GM10248 (cell line): ENCODE results near the gene TOX2.

Experiments used
- CTCF ChIA-PET: fragments of 300-600 bp; sonication (Branson Sonifier 250); formaldehyde crosslinking; extraction: SDS; loops from one replicate; lab custom pipeline; 2021; ENCODE audit warnings: antibody characterized with exemption; lab: Yijun Ruan, JAX
- POLR2A ChIA-PET: fragments of 350-650 bp; sonication (Branson Sonifier 250); formaldehyde crosslinking; extraction: SDS; loops from one replicate; lab custom pipeline; 2020; ENCODE audit warnings: antibody characterized with exemption; lab: Yijun Ruan, JAX
- DNase-seq: peaks from one replicate; pipeline ENCODE4 v3.0.0; 2012; ENCODE audit errors: extremely low spot score
- TF ChIP-seq, protein P1 (sequence below): IDR thresholded peaks from 2 replicates; pipeline ENCODE4 v1.5.1; 2012; ENCODE audit warnings: mild to moderate bottlenecking, low read depth; ENCODE audit errors: extremely low read depth, missing control alignments, control extremely low read depth

The TOX2 gene

GRCh38 chr20:44029848-44030230, 115.2 kb downstream of the TOX2 start:
- no peak for DNase-seq
- CTCF ChIA-PET, result interaction anchor here (1.6 to 3.2 kb wide), 2 partner anchors 10 to 11 kb away, joined by 4 to 16 read pairs; no protein-coding TSS in a partner anchor
- POLR2A ChIA-PET, result no interaction called here
- TF ChIP-seq, protein P1, sequence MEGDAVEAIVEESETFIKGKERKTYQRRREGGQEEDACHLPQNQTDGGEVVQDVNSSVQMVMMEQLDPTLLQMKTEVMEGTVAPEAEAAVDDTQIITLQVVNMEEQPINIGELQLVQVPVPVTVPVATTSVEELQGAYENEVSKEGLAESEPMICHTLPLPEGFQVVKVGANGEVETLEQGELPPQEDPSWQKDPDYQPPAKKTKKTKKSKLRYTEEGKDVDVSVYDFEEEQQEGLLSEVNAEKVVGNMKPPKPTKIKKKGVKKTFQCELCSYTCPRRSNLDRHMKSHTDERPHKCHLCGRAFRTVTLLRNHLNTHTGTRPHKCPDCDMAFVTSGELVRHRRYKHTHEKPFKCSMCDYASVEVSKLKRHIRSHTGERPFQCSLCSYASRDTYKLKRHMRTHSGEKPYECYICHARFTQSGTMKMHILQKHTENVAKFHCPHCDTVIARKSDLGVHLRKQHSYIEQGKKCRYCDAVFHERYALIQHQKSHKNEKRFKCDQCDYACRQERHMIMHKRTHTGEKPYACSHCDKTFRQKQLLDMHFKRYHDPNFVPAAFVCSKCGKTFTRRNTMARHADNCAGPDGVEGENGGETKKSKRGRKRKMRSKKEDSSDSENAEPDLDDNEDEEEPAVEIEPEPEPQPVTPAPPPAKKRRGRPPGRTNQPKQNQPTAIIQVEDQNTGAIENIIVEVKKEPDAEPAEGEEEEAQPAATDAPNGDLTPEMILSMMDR, result no peak

DNA sequence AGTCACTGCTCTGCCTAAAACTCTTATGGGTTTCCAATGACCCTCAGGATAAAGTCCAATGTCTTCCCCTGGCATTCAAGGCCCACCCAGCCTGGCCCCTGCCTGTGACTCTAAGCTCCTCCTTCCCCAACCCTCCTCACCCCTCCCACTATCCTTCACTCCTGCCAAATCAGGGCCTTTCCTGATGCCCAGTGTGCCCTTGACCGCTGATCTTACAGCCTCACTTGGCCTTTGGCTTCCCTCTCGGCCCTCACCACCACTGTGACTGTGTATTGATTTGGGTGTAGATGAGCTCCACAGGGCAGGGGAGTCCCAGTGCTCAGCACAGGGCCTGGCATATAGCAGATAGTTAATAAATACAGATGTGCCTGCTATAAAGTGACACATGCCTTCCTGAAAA, 115.7 kb downstream of the TOX2 start:
- DNase-seq, result no peak
- TF ChIP-seq, protein P1, result no peak
- ChIA-PET CTCF (interaction anchor here (1.0 to 1.6 kb wide), 2 partner anchors 10 to 42 kb away, joined by 3 to 4 read pairs; no protein-coding TSS in a partner anchor), POLR2A (no interaction called here)

GRCh38 chr20:44031001-44031574, 116.4 kb downstream of the TOX2 start:
- TF ChIP-seq, protein P1, result no peak
- POLR2A ChIA-PET, result no interaction called here
- CTCF ChIA-PET, result interaction anchor here (1.0 to 1.6 kb wide), 2 partner anchors 9 to 41 kb away, joined by 3 to 4 read pairs; no protein-coding TSS in a partner anchor
- no peak for DNase-seq

GRCh38 chr20:44031781-44032582, 117.3 kb downstream of the TOX2 start:
- no peak for DNase-seq
- TF ChIP-seq, protein P1, result no peak
- POLR2A ChIA-PET, result no interaction called here
- CTCF ChIA-PET, result interaction anchor here (1.2 kb wide), 1 partner anchor 122 kb away, joined by 3 read pairs; no protein-coding TSS in a partner anchor

GRCh38 chr20:44032583-44033331, 118.1 kb downstream of the TOX2 start:
- TF ChIP-seq, protein P1, result no peak
- DNase-seq, result no peak
- ChIA-PET POLR2A (no interaction called here), CTCF (interaction anchor here (1.2 kb wide), 1 partner anchor 122 kb away, joined by 3 read pairs; no protein-coding TSS in a partner anchor)

DNA sequence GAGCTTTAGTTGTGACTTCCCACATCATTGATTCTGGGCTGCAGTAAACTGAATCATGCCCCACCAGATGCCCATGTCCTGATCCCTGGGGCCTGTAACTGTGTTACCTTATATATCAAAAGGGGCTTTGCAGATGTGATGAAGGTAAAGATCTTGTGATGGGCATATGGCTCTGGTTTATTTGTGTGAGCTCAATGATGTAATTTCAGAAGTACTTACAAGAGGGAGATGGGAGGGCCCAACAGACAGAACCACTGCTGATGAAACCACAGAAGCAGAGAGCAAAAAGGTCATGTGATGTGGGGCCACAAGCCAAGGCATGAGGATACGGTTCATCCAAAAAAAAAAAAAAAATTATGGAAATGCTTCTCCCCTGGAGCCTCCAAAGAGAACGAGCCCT, 118.7 kb downstream of the TOX2 start:
- TF ChIP-seq, protein P1, result no peak
- CTCF ChIA-PET, result interaction anchor here (1.2 kb wide), 1 partner anchor 123 kb away, joined by 3 read pairs; no protein-coding TSS in a partner anchor
- POLR2A ChIA-PET, result no interaction called here
- no peak for DNase-seq
